ENCODE measurements around the gene RPL38.

- TF ChIP-seq CTCF (IDR thresholded peaks at IDR 0.05; ENCODE audit: borderline replicate concordance, extremely low read depth, low read length, poor library complexity, severe bottlenecking) (no peak), EZH2 (IDR thresholded peaks at IDR 0.05; ENCODE audit: borderline replicate concordance, low read depth, low read length, severe bottlenecking) (no peak)
Measured at GRCh38 chr17:74217037-74217730, 13.7 kb downstream of the RPL38 start.
